ENCODE results near the gene NCK2. TPM values are rescaled to one million over a fixed set of nuclear protein-coding genes. Genes with fewer than 3 reads are reported as not detected.

NCK2 gene
- total and polyA plus RNA-seq, 10 of the 15 experiments (the other 5 are each of a cell fraction or from before 2014, with no cell fraction given), result 1.2 to 30.9 (median 14.1) TPM

GRCh38 chr2:105755895-105756294 lies 11.2 kb downstream of the NCK2 start:
- FAIRE-seq (no peak), DNase-seq (ENCODE audit: low read depth, low spot score) (no peak), ATAC-seq (peak; percentile 10; the same call in 2 of the 3 replicates)
- in situ Hi-C loops (cut with MboI), result no loop called here
- no peaks in the 10 kb centered on the region for H3K27me3 ChIP-seq (replicated peaks in 1 of 2; ENCODE audit: control insufficient read depth in 2 of 2, insufficient read depth in 2 of 2, low read length in 1 of 2)
- TF ChIP-seq CEBPZ (IDR thresholded peaks at IDR 0.05; ENCODE audit: low read depth, low read length) (no peak), MYB (IDR thresholded peaks at IDR 0.05; ENCODE audit: borderline replicate concordance, low read depth, low read length) (no peak), EED (IDR thresholded peaks at IDR 0.05; ENCODE audit: low read depth) (no peak), SUZ12 (IDR thresholded peaks at IDR 0.05; ENCODE audit: unreplicated experiment) (no peak), ZBTB33 (IDR thresholded peaks at IDR 0.05) (no peak), PKNOX1 (IDR thresholded peaks at IDR 0.05) (peak; percentile 12; the same call in 1 of the 2 replicates), ZBTB4 (CRISPR knock-in tag; IDR thresholded peaks at IDR 0.05) (no peak)
- no peaks in the 10 kb centered on the region; a peak in 1 of 4 replicates for H3K36me3 ChIP-seq (ENCODE audit: control insufficient read depth in 2 of 2, insufficient read depth in 2 of 2, low read length in 1 of 2)
- H3K4me1 ChIP-seq (ENCODE audit: control insufficient read depth, insufficient read depth, low read length), result peaks cover 29% of the 10 kb centered on the region
- ChIA-PET CTCF (interaction anchor here (0.8 to 2.8 kb wide), 9 partner anchors 9 to 468 kb away, joined by 3 to 24 read pairs (median 4); no protein-coding TSS in a partner anchor), POLR2A (interaction anchor here (1.0 to 4.2 kb wide), 6 partner anchors 9 to 48 kb away, joined by 3 to 27 read pairs (median 4); no protein-coding TSS in a partner anchor), SMC1A (ENCODE audit: uncharacterized antibody, unreplicated experiment) (interaction anchor here (0.8 to 6.2 kb wide), 20 partner anchors 8 to 118 kb away, joined by 3 to 49 read pairs (median 4); no protein-coding TSS in a partner anchor), RAD21 (ENCODE audit: unreplicated experiment) (interaction anchor here (0.6 to 5.8 kb wide), 13 partner anchors 9 to 179 kb away, joined by 3 to 37 read pairs (median 4); no protein-coding TSS in a partner anchor)
- peaks cover 80% of the 10 kb centered on the region for H3K79me2 ChIP-seq (ENCODE audit: control insufficient read depth, insufficient read depth, low read length)
- H3K9me3 ChIP-seq (replicated peaks; ENCODE audit: control insufficient read depth, insufficient read depth, low read length), result no peaks in the 10 kb centered on the region
- BruUV-seq (replicated peaks), result no TSS peak
- no peak overlapping the region; the same call in 1 of the 2 replicates for H3K4me3 ChIP-seq
- intact Hi-C loops (cut with micrococcal nuclease; ENCODE audit: unreplicated experiment), result no loop called here
- H3K9ac ChIP-seq (ENCODE audit: control insufficient read depth, insufficient read depth, low read length), result no peak overlapping the region
- H4K20me1 ChIP-seq (ENCODE audit: control insufficient read depth, insufficient read depth), result no peaks in the 10 kb centered on the region
- WGBS (ENCODE audit: insufficient coverage, insufficient replicate concordance, low lambda C conversion rate, missing lambda C conversion rate), result 35% methylated on average over 4 of the region's 4 CpGs
- no peak overlapping the region; the same call in 1 of the 2 replicates for H2AFZ ChIP-seq (ENCODE audit: control insufficient read depth, low read depth, low read length)
- H3K4me2 ChIP-seq (ENCODE audit: control insufficient read depth, insufficient read depth), result peak overlapping the region; percentile 48
- peak overlapping the region; percentile 55 for H3K27ac ChIP-seq (ENCODE audit: control insufficient read depth, insufficient read depth)

Measured in GM12878 (cell line).